OCI-LY1 (cell line): ENCODE measurements around the gene LIPT2.

Experiments used
- H2AFZ ChIP-seq: fragments of 200-600 bp; sonication (generic), shearing (Covaris generic); 2 replicates; pipeline ENCODE4 v1.6.0; 2014; ENCODE audit warnings: antibody characterized with exemption, mild to moderate bottlenecking, low read length
- H3F3A ChIP-seq: fragments of 200-600 bp; sonication (generic), shearing (Covaris generic); 2 replicates; pipeline ENCODE4 v1.6.0; 2014; ENCODE audit warnings: mild to moderate bottlenecking, antibody characterized with exemption, low read length, moderate library complexity; ENCODE audit not compliant: insufficient read depth
- H3K27ac ChIP-seq: fragments of 200-600 bp; sonication (generic); 2 replicates; pipeline ENCODE4 v1.5.1; 2014; ENCODE audit warnings: low read length, mixed run types, mild to moderate bottlenecking, low read depth; ENCODE audit not compliant: poor library complexity, severe bottlenecking
- H3K27me3 ChIP-seq: fragments of 200-600 bp; sonication (generic); 2 replicates; pipeline ENCODE4 v1.6.0; 2014; ENCODE audit warnings: antibody characterized with exemption, mild to moderate bottlenecking, low read length, moderate library complexity; ENCODE audit not compliant: insufficient read depth
- H3K36me3 ChIP-seq: fragments of 200-600 bp; sonication (generic); 2 replicates; pipeline ENCODE4 v1.6.1; 2014; ENCODE audit warnings: mild to moderate bottlenecking, antibody characterized with exemption, low read length, moderate library complexity, mixed read lengths; ENCODE audit not compliant: insufficient read depth
- H3K4me1 ChIP-seq: fragments of 200-600 bp; sonication (generic); 2 replicates; pipeline ENCODE4 v1.5.1; 2014; ENCODE audit warnings: mild to moderate bottlenecking, low read length, moderate library complexity; ENCODE audit not compliant: insufficient read depth, severe bottlenecking
- H3K4me2 ChIP-seq: fragments of 200-600 bp; sonication (generic), shearing (Covaris generic); 2 replicates; pipeline ENCODE4 v1.6.1; 2014; ENCODE audit warnings: low read length
- H3K4me3 ChIP-seq: fragments of 200-600 bp; sonication (generic); 2 replicates; pipeline ENCODE4 v1.5.1; 2014; ENCODE audit warnings: low read length, low read depth, mild to moderate bottlenecking, mixed read lengths; ENCODE audit not compliant: poor library complexity, severe bottlenecking
- H3K79me2 ChIP-seq: fragments of 200-600 bp; shearing (Covaris generic); 2 replicates; pipeline ENCODE4 v1.6.1; 2016; ENCODE audit warnings: mixed run types, low read length, mixed read lengths; ENCODE audit not compliant: insufficient read depth
- H3K9ac ChIP-seq: fragments of 200-600 bp; sonication (generic), shearing (Covaris generic); 2 replicates; pipeline ENCODE4 v1.6.1; 2014; ENCODE audit warnings: mild to moderate bottlenecking, low read length, mixed read lengths
- H3K9me2 ChIP-seq: fragments of 200-600 bp; sonication (generic), shearing (Covaris generic); 2 replicates; pipeline ENCODE4 v1.6.1; 2014; ENCODE audit warnings: low read depth, mild to moderate bottlenecking, low read length, mixed read lengths
- H3K9me3 ChIP-seq: fragments of 200-600 bp; shearing (Covaris generic); 2 replicates; pipeline ENCODE4 v1.6.1; 2014; ENCODE audit warnings: low read length, mixed read lengths
- H4K20me1 ChIP-seq: fragments of 200-600 bp; sonication (generic), shearing (Covaris generic); 2 replicates; pipeline ENCODE4 v1.6.0; 2016; ENCODE audit warnings: mild to moderate bottlenecking, low read length; ENCODE audit not compliant: insufficient read depth
- CTCF ChIP-seq: fragments of 200-600 bp; sonication (generic), shearing (Covaris generic); IDR thresholded peaks from 2 replicates; pipeline ENCODE4 v1.5.1; 2017; ENCODE audit warnings: mild to moderate bottlenecking, antibody characterized with exemption, low read length, moderate library complexity, mixed read lengths
- EZH2 ChIP-seq: fragments of 200-600 bp; sonication (generic), shearing (Covaris generic); IDR thresholded peaks from 2 replicates; pipeline ENCODE4 v1.8.0; 2017; ENCODE audit warnings: borderline replicate concordance, mixed run types, mild to moderate bottlenecking, antibody characterized with exemption, low read length, moderate library complexity, mixed read lengths

The LIPT2 gene

GRCh38 chr11:74479732-74480123 lies 13.8 kb downstream of the LIPT2 start:
- Histone ChIP-seq H3K9ac (no peak overlapping the region), H3K9me3 (no peaks in the 10 kb centered on the region), H3K9me2 (no peaks in the 10 kb centered on the region), H4K20me1 (no peaks in the 10 kb centered on the region), H3K27ac (no peak overlapping the region), H3K27me3 (no peaks in the 10 kb centered on the region), H3K4me1 (no peaks in the 10 kb centered on the region), H3F3A (no peaks in the 10 kb centered on the region), H3K36me3 (no peaks in the 10 kb centered on the region), H3K4me2 (no peak overlapping the region), H3K79me2 (no peaks in the 10 kb centered on the region), H3K4me3 (no peak overlapping the region), H2AFZ (no peak overlapping the region)
- TF ChIP-seq EZH2 = no peak
- TF ChIP-seq CTCF = no peak

GRCh38 chr11:74478877-74479731 lies 14.4 kb downstream of the LIPT2 start:
- TF ChIP-seq CTCF (no peak), EZH2 (no peak)
- H3K9me3 ChIP-seq = no peaks in the 10 kb centered on the region
- no peak overlapping the region for H2AFZ ChIP-seq

GRCh38 chr11:74476536-74476935 lies 17.0 kb downstream of the LIPT2 start:
- no peaks in the 10 kb centered on the region for H3K27me3 ChIP-seq
- H3K36me3 ChIP-seq = no peaks in the 10 kb centered on the region
- TF ChIP-seq CTCF (no peak), EZH2 (no peak)
- no peak overlapping the region for H2AFZ ChIP-seq
- H3K9ac ChIP-seq = no peak overlapping the region
- H3K27ac ChIP-seq = no peak overlapping the region
- H3K4me3 ChIP-seq = no peak overlapping the region
- no peaks in the 10 kb centered on the region for H4K20me1 ChIP-seq
- no peak overlapping the region for H3K4me2 ChIP-seq
- H3K9me3 ChIP-seq = no peaks in the 10 kb centered on the region
- no peaks in the 10 kb centered on the region for H3K4me1 ChIP-seq
- no peaks in the 10 kb centered on the region for H3F3A ChIP-seq
- no peaks in the 10 kb centered on the region for H3K9me2 ChIP-seq
- H3K79me2 ChIP-seq = no peaks in the 10 kb centered on the region

More at GRCh38 chr11:74478877-74479731, 14.4 kb downstream of the LIPT2 start:
- Histone ChIP-seq H3K79me2 (no peaks in the 10 kb centered on the region), H3K9me2 (no peaks in the 10 kb centered on the region), H3K27ac (no peak overlapping the region), H3K36me3 (no peaks in the 10 kb centered on the region), H3K4me2 (no peak overlapping the region), H3K9ac (no peak overlapping the region), H3K27me3 (no peaks in the 10 kb centered on the region), H3K4me1 (no peaks in the 10 kb centered on the region), H3K4me3 (no peak overlapping the region), H4K20me1 (no peaks in the 10 kb centered on the region), H3F3A (no peaks in the 10 kb centered on the region)
